Neural progenitor cell (in vitro differentiated cells): ENCODE data around the gene SHFL. TPM values are rescaled to one million over a fixed set of nuclear protein-coding genes. Genes with fewer than 3 reads are reported as not detected.

Experiments used
- DNase-seq: peaks from one replicate; pipeline ENCODE4 v3.0.0-alpha.2; 2016; ENCODE audit warnings: low spot score
- H2AFZ ChIP-seq: fragments of 200-600 bp; sonication (generic); replicated peaks from 2 replicates; pipeline ENCODE4 v1.6.1; 2016; ENCODE audit warnings: antibody characterized with exemption
- H3F3A ChIP-seq: fragments of 200-600 bp; sonication (generic); 2 replicates; pipeline ENCODE4 v1.6.1; 2016; ENCODE audit warnings: antibody characterized with exemption, low read depth
- H3K27ac ChIP-seq: fragments of 200-600 bp; sonication (generic); 2 replicates; pipeline ENCODE4 v1.5.1; 2016; ENCODE audit warnings: mild to moderate bottlenecking
- H3K27me3 ChIP-seq: fragments of 200-600 bp; sonication (generic); 2 replicates; pipeline ENCODE4 v1.6.1; 2016; ENCODE audit warnings: mild to moderate bottlenecking, moderate library complexity
- H3K36me3 ChIP-seq: fragments of 200-600 bp; sonication (generic); 2 replicates; pipeline ENCODE4 v1.5.1; 2016
- H3K4me1 ChIP-seq: fragments of 200-600 bp; sonication (generic); 2 replicates; pipeline ENCODE4 v1.6.1; 2016; ENCODE audit warnings: mixed run types
- H3K4me2 ChIP-seq: fragments of 200-600 bp; sonication (generic); 2 replicates; pipeline ENCODE4 v1.6.1; 2016
- H3K4me3 ChIP-seq: fragments of 200-600 bp; sonication (generic); 2 replicates; pipeline ENCODE4 v1.5.1; 2016
- H3K79me2 ChIP-seq: fragments of 200-600 bp; sonication (generic); 2 replicates; pipeline ENCODE4 v1.6.1; 2016; ENCODE audit warnings: low read depth
- H3K9ac ChIP-seq: fragments of 200-600 bp; sonication (generic); 2 replicates; pipeline ENCODE4 v1.6.1; 2016
- H3K9me3 ChIP-seq: fragments of 200-600 bp; sonication (generic); 2 replicates; pipeline ENCODE4 v1.5.1; 2016; ENCODE audit warnings: low read depth
- H4K20me1 ChIP-seq: fragments of 200-600 bp; sonication (generic); 2 replicates; pipeline ENCODE4 v1.6.1; 2016; ENCODE audit warnings: low read depth
- H3K27ac Mint-ChIP-seq: 3 replicates; pipeline ENCODE4 v1.8.0; 2021; ENCODE audit warnings: mixed read lengths
- H3K27me3 Mint-ChIP-seq: 2 replicates; pipeline ENCODE4 v1.8.0; 2022; ENCODE audit warnings: low read depth, mild to moderate bottlenecking, inconsistent platforms, moderate library complexity, mixed read lengths; ENCODE audit not compliant: insufficient read depth
- H3K36me3 Mint-ChIP-seq: 3 replicates; pipeline ENCODE4 v1.8.0; 2021; ENCODE audit warnings: mixed read lengths
- H3K4me1 Mint-ChIP-seq: 3 replicates; pipeline ENCODE4 v1.8.0; 2021; ENCODE audit warnings: mixed read lengths
- H3K4me3 Mint-ChIP-seq: 3 replicates; pipeline ENCODE4 v1.8.0; 2021; ENCODE audit warnings: mild to moderate bottlenecking, moderate library complexity, mixed read lengths
- H3K9me3 Mint-ChIP-seq: 3 replicates; pipeline ENCODE4 v1.8.0; 2020; ENCODE audit warnings: mixed read lengths
- EZH2 ChIP-seq: fragments of 200-600 bp; sonication (generic); IDR thresholded peaks from 2 replicates; pipeline ENCODE4 v1.6.1; 2017; ENCODE audit warnings: antibody characterized with exemption, mild to moderate bottlenecking, moderate library complexity
- EZH2phosphoT487 ChIP-seq: fragments of 200-600 bp; sonication (generic); IDR thresholded peaks from 2 replicates; pipeline ENCODE4 v1.6.1; 2017; ENCODE audit warnings: antibody characterized with exemption
- total RNA-seq: library from RNA; depleted of rRNA; stranded (reverse); fragments of >200 nt; gene quantifications from 2 replicates; pipeline ENCODE4 v1.2.3, GENCODE V29; 2015; ENCODE audit warnings: low replicate concordance
- TF ChIP-seq, protein P1 (sequence below): fragments of 200-600 bp; sonication (generic); IDR thresholded peaks from 2 replicates; pipeline ENCODE4 v1.5.1; 2017; ENCODE audit warnings: antibody characterized with exemption, mild to moderate bottlenecking

SHFL gene
- total RNA-seq, result 0.15 and 2.0 TPM in 2 replicates

GRCh38 chr19:10085641-10086590 is at the start of gene SHFL:
TSS of gene SHFL (plus strand) at chr19:10086317. CDS start at chr19:10086428, 111 bp downstream.
- H3F3A ChIP-seq, result no peaks in the 10 kb centered on the region
- peaks cover 4% of the 10 kb centered on the region for H3K9me3 Mint-ChIP-seq
- TF ChIP-seq, protein P1, sequence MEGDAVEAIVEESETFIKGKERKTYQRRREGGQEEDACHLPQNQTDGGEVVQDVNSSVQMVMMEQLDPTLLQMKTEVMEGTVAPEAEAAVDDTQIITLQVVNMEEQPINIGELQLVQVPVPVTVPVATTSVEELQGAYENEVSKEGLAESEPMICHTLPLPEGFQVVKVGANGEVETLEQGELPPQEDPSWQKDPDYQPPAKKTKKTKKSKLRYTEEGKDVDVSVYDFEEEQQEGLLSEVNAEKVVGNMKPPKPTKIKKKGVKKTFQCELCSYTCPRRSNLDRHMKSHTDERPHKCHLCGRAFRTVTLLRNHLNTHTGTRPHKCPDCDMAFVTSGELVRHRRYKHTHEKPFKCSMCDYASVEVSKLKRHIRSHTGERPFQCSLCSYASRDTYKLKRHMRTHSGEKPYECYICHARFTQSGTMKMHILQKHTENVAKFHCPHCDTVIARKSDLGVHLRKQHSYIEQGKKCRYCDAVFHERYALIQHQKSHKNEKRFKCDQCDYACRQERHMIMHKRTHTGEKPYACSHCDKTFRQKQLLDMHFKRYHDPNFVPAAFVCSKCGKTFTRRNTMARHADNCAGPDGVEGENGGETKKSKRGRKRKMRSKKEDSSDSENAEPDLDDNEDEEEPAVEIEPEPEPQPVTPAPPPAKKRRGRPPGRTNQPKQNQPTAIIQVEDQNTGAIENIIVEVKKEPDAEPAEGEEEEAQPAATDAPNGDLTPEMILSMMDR, result no peak
- peak; percentile 67 for TF ChIP-seq EZH2
- DNase-seq, result peak; percentile 77
- peak within 1 kb of the TSS; percentile 93 for H3K4me2 ChIP-seq
- no peak within 1 kb of the TSS for H3K27ac ChIP-seq
- H3K9me3 ChIP-seq, result no peaks in the 10 kb centered on the region
- peak within 1 kb of the TSS; percentile 72 for H3K4me3 ChIP-seq
- H3K4me1 Mint-ChIP-seq, result no peaks in the 10 kb centered on the region
- peaks cover 6% of the 10 kb centered on the region for H3K4me1 ChIP-seq
- H3K27me3 Mint-ChIP-seq, result peaks cover 31% of the 10 kb centered on the region
- no peak within 1 kb of the TSS for H3K9ac ChIP-seq
- no peak within 1 kb of the TSS for H3K27ac Mint-ChIP-seq
- H4K20me1 ChIP-seq, result no peaks in the 10 kb centered on the region
- H3K79me2 ChIP-seq, result no peaks in the 10 kb centered on the region
- no peaks in the 10 kb centered on the region for H3K36me3 Mint-ChIP-seq
- peak within 1 kb of the TSS; percentile 95 for H2AFZ ChIP-seq
- H3K36me3 ChIP-seq, result no peaks in the 10 kb centered on the region
- H3K27me3 ChIP-seq, result peaks cover 57% of the 10 kb centered on the region
- H3K4me3 Mint-ChIP-seq, result peak within 1 kb of the TSS; percentile 86

- Histone ChIP-seq H4K20me1 (no peaks in the 10 kb centered on the region), H3K4me2 (no peak overlapping the region), H3K27ac (no peak overlapping the region), H2AFZ (no peak overlapping the region), H3K9me3 (no peaks in the 10 kb centered on the region), H3K9ac (no peak overlapping the region), H3K4me3 (no peak overlapping the region), H3K79me2 (no peaks in the 10 kb centered on the region), H3F3A (no peaks in the 10 kb centered on the region), H3K27me3 (peaks cover 57% of the 10 kb centered on the region), H3K36me3 (no peaks in the 10 kb centered on the region), H3K4me1 (no peaks in the 10 kb centered on the region)
- no peaks in the 10 kb centered on the region for H3K36me3 Mint-ChIP-seq
- no peaks in the 10 kb centered on the region for H3K4me1 Mint-ChIP-seq
- no peak overlapping the region for H3K4me3 Mint-ChIP-seq
- DNase-seq, result no peak
- no peak overlapping the region for H3K27ac Mint-ChIP-seq
- TF ChIP-seq EZH2 (no peak), EZH2phosphoT487 (no peak)
- TF ChIP-seq, protein P1, result no peak
- H3K9me3 Mint-ChIP-seq, result peaks cover 2% of the 10 kb centered on the region
- peaks cover 17% of the 10 kb centered on the region for H3K27me3 Mint-ChIP-seq
Measured at GRCh38 chr19:10036601-10037071, 49.5 kb upstream of the SHFL start.

DNA sequence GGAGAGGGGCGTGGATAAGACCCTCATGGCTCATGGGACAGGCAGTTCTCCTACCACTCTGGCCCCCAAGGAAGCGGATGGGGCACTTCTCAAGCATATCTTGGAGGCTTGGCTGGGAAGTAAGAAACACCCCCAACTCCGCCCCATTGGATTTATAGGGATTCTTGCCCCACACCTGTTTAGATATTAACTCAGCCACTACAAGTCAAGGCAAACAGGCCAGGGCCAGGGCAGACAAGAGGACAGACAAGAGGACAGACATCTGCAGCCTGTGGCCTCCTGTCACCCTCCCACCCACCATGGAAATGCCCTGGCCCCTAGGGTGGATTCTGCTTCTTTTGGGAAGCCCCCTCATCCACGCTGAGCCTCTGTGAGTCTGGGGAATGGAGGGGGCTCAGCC is 48.8 kb upstream of the SHFL start:
- no peak for DNase-seq
- H3K9me3 Mint-ChIP-seq, result peaks cover 2% of the 10 kb centered on the region
- TF ChIP-seq EZH2phosphoT487 (no peak), EZH2 (no peak)
- H2AFZ ChIP-seq, result no peak overlapping the region
- H3K4me3 Mint-ChIP-seq, result no peak overlapping the region
- H3K9me3 ChIP-seq, result no peaks in the 10 kb centered on the region
- H3K27ac ChIP-seq, result no peak overlapping the region
- H3K79me2 ChIP-seq, result no peaks in the 10 kb centered on the region
- no peaks in the 10 kb centered on the region for H3K4me1 Mint-ChIP-seq
- H3K27ac Mint-ChIP-seq, result no peak overlapping the region
- peaks cover 17% of the 10 kb centered on the region for H3K27me3 Mint-ChIP-seq
- H3K9ac ChIP-seq, result no peak overlapping the region
- no peaks in the 10 kb centered on the region for H4K20me1 ChIP-seq
- H3K36me3 ChIP-seq, result no peaks in the 10 kb centered on the region
- no peak overlapping the region for H3K4me2 ChIP-seq
- peaks cover 54% of the 10 kb centered on the region for H3K27me3 ChIP-seq
- H3F3A ChIP-seq, result no peaks in the 10 kb centered on the region
- H3K36me3 Mint-ChIP-seq, result no peaks in the 10 kb centered on the region
- no peaks in the 10 kb centered on the region for H3K4me1 ChIP-seq
- H3K4me3 ChIP-seq, result no peak overlapping the region

DNA sequence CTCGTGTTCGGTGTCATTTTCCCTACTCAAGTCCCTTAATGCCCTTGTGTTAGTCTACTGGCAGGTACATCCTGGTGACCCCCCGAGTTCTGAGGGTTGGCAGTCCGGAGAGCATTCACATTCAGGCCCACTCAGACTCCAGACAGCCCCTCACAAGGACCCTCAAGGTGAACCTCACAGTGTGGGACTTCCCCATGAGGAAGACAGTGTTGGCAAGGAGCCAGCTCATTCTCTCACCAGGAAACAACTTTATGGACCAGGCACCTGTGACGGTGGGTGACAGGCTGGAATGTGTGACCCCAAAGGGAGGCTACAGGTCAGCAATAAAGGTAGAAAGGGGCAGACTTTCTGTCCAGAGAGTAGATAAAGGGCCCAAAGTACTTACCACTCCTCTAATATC is 48.3 kb upstream of the SHFL start:
- Mint-ChIP-seq H3K4me1 (no peaks in the 10 kb centered on the region), H3K27me3 (peaks cover 17% of the 10 kb centered on the region)

More for the DNA sequence above, 48.3 kb upstream of the SHFL start:
- Histone ChIP-seq H3K9me3 (peaks cover 2% of the 10 kb centered on the region), H3K36me3 (no peaks in the 10 kb centered on the region), H3K9ac (no peak overlapping the region), H3K27ac (no peak overlapping the region), H3F3A (no peaks in the 10 kb centered on the region), H3K4me1 (no peaks in the 10 kb centered on the region), H3K4me2 (no peak overlapping the region), H3K79me2 (no peaks in the 10 kb centered on the region), H3K27me3 (peaks cover 51% of the 10 kb centered on the region), H3K4me3 (no peak overlapping the region), H4K20me1 (no peaks in the 10 kb centered on the region), H2AFZ (no peak overlapping the region)
- Mint-ChIP-seq H3K9me3 (peaks cover 2% of the 10 kb centered on the region), H3K27ac (no peak overlapping the region), H3K36me3 (no peaks in the 10 kb centered on the region), H3K4me3 (no peak overlapping the region)
- TF ChIP-seq EZH2 (no peak), EZH2phosphoT487 (no peak)
- TF ChIP-seq, protein P1, result no peak
- DNase-seq, result no peak
